Neuronal stem cell (in vitro differentiated cells): ENCODE results near the gene NFIB.

Experiments
- DNase-seq: peaks from one replicate; pipeline ENCODE4 v3.0.0-alpha.2; 2013; ENCODE audit warnings: low spot score
- H2AFZ ChIP-seq: one replicate; pipeline ENCODE4 v1.6.1; 2013; ENCODE audit warnings: mild to moderate bottlenecking, low read length, inconsistent platforms
- H2AK5ac ChIP-seq: 2 replicates; pipeline ENCODE4 v1.6.1; 2013; ENCODE audit warnings: low read depth, mild to moderate bottlenecking, inconsistent platforms, low read length, moderate library complexity, mixed read lengths
- H2BK120ac ChIP-seq: 2 replicates; pipeline ENCODE4 v1.6.1; 2013; ENCODE audit warnings: low read depth, mild to moderate bottlenecking, inconsistent platforms, low read length, moderate library complexity, mixed read lengths
- H2BK12ac ChIP-seq: one replicate; pipeline ENCODE4 v1.6.1; 2013; ENCODE audit warnings: low read length, inconsistent platforms
- H2BK15ac ChIP-seq: 2 replicates; pipeline ENCODE4 v1.6.1; 2013; ENCODE audit warnings: mild to moderate bottlenecking, low read length, inconsistent platforms, mixed read lengths
- H2BK5ac ChIP-seq: one replicate; pipeline ENCODE4 v1.6.1; 2013; ENCODE audit warnings: inconsistent platforms, mild to moderate bottlenecking, low read length, moderate library complexity
- H3K14ac ChIP-seq: one replicate; pipeline ENCODE4 v1.6.1; 2013; ENCODE audit warnings: low read length, inconsistent platforms
- H3K18ac ChIP-seq: 2 replicates; pipeline ENCODE4 v1.6.1; 2013; ENCODE audit warnings: low read length, inconsistent platforms
- H3K23ac ChIP-seq: 2 replicates; pipeline ENCODE4 v1.6.1; 2013; ENCODE audit warnings: low read depth, mild to moderate bottlenecking, mixed read lengths, low read length, inconsistent platforms; ENCODE audit not compliant: poor library complexity
- H3K27ac ChIP-seq: replicated peaks from 3 replicates; pipeline ENCODE4 v1.5.1; 2013; ENCODE audit warnings: low read length, inconsistent platforms
- H3K27me3 ChIP-seq, 3 experiments: 2 replicates each; pipeline ENCODE4 v1.6.1; 2013; ENCODE audit warnings: low read length in 3 of 3, mild to moderate bottlenecking in 2 of 3, inconsistent platforms in 1 of 3, low read depth in 1 of 3, mixed read lengths in 1 of 3, moderate library complexity in 1 of 3; ENCODE audit not compliant: control insufficient read depth in 3 of 3, insufficient read depth in 3 of 3
- H3K36me3 ChIP-seq, 2 donors: replicated peaks in 1 of 2; 2 replicates each; pipeline ENCODE4 v1.6.1; 2013; ENCODE audit warnings: low read length in 2 of 2; ENCODE audit not compliant: control insufficient read depth in 2 of 2, insufficient read depth in 2 of 2
- H3K4ac ChIP-seq: 2 replicates; pipeline ENCODE4 v1.6.1; 2013; ENCODE audit warnings: inconsistent platforms, mild to moderate bottlenecking, low read length, moderate library complexity
- H3K4me1 ChIP-seq, 2 donors: 1 replicate in 1 of 2; 2 replicates in 1 of 2; pipeline ENCODE4 v1.6.1; 2013; ENCODE audit warnings: low read length in 2 of 2, low read depth in 1 of 2; ENCODE audit not compliant: control insufficient read depth in 2 of 2, insufficient read depth in 1 of 2
- H3K4me2 ChIP-seq: one replicate; pipeline ENCODE4 v1.6.1; 2013; ENCODE audit warnings: mild to moderate bottlenecking, low read length, inconsistent platforms; ENCODE audit not compliant: insufficient read depth, poor library complexity, severe bottlenecking
- H3K4me3 ChIP-seq, 2 donors: 2 replicates each; pipeline ENCODE4 v1.5.1; 2013; ENCODE audit warnings: low read length in 2 of 2, mild to moderate bottlenecking in 2 of 2, inconsistent platforms in 1 of 2, moderate library complexity in 1 of 2
- H3K79me1 ChIP-seq: one replicate; pipeline ENCODE4 v1.6.1; 2013; ENCODE audit warnings: low read depth, mild to moderate bottlenecking, inconsistent platforms, low read length, moderate library complexity
- H3K9ac ChIP-seq: one replicate; pipeline ENCODE4 v1.6.1; 2013; ENCODE audit warnings: mild to moderate bottlenecking, low read depth, low read length, inconsistent platforms; ENCODE audit not compliant: poor library complexity
- H3K9me3 ChIP-seq, 2 donors: replicated peaks in 1 of 2; 2 replicates each; pipeline versions ENCODE3 to v1.6.1; 2013; ENCODE audit warnings: low read length in 2 of 2, mild to moderate bottlenecking in 2 of 2, inconsistent platforms in 1 of 2, low read depth in 1 of 2, mixed read lengths in 1 of 2, moderate library complexity in 1 of 2; ENCODE audit not compliant: control insufficient read depth in 2 of 2, insufficient read depth in 1 of 2
- H4K8ac ChIP-seq: one replicate; pipeline ENCODE4 v1.6.1; 2013; ENCODE audit warnings: low read depth, mild to moderate bottlenecking, inconsistent platforms, low read length, moderate library complexity
- H4K91ac ChIP-seq: one replicate; pipeline ENCODE4 v1.6.1; 2013; ENCODE audit warnings: low read length, low read depth, mild to moderate bottlenecking, inconsistent platforms; ENCODE audit not compliant: poor library complexity
- WGBS, 2 donors: extraction: QIAGEN DNeasy Blood & Tissue Kit; methylation state at CpG; one replicate each; pipeline ENCODE4 v1.1.7; 2013; ENCODE audit warnings: missing lambda C conversion rate in 2 of 2, mixed read lengths in 1 of 2; ENCODE audit not compliant: insufficient read length in 2 of 2, insufficient replicate concordance in 1 of 2; ENCODE audit errors: extremely low coverage in 2 of 2; 5-methylcytosine and 5-hydroxymethylcytosine counted together

Gene NFIB

DNA sequence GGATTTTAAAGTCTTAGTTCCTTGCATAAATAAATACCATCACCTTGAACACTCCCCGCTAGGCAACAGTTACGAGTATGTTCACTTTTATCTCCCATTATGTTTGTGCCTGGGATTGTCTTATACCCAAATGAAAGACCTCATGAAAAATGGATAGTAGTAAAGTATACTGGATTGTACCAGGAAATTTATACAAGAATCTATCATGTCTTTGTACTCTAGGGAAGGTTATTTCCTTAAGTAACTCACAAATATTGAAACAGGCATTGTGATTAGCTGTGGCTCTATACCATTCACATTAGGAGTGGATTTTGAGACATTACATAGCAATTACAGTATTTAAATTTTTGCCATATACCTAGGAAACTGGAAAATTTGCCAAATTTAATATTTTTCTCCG, 24.0 kb downstream of the NFIB start:
- H3K14ac ChIP-seq = no peak overlapping the region
- no peak overlapping the region for H3K23ac ChIP-seq
- no peak overlapping the region for H4K8ac ChIP-seq
- no peak overlapping the region for H3K27ac ChIP-seq
- no peak overlapping the region for H2BK120ac ChIP-seq
- no peak for DNase-seq
- no peak overlapping the region for H3K9ac ChIP-seq
- WGBS, 2 donors = no CpG with 5 or more reads among the region's 3 CpGs
- no peak overlapping the region for H3K4ac ChIP-seq
- no peak overlapping the region for H2AK5ac ChIP-seq
- no peak overlapping the region for H2AFZ ChIP-seq
- H3K4me3 ChIP-seq = no peak overlapping the region
- H3K9me3 ChIP-seq = no peaks in the 10 kb centered on the region
- H3K27me3 ChIP-seq = no peaks in the 10 kb centered on the region
- no peak overlapping the region for H3K4me2 ChIP-seq
- no peaks in the 10 kb centered on the region for H3K79me1 ChIP-seq
- no peak overlapping the region for H2BK12ac ChIP-seq
- H3K18ac ChIP-seq = no peak overlapping the region
- H2BK15ac ChIP-seq = no peak overlapping the region
- no peak overlapping the region for H4K91ac ChIP-seq
- no peaks in the 10 kb centered on the region for H3K36me3 ChIP-seq
- H2BK5ac ChIP-seq = no peak overlapping the region
- no peaks in the 10 kb centered on the region for H3K4me1 ChIP-seq

DNA sequence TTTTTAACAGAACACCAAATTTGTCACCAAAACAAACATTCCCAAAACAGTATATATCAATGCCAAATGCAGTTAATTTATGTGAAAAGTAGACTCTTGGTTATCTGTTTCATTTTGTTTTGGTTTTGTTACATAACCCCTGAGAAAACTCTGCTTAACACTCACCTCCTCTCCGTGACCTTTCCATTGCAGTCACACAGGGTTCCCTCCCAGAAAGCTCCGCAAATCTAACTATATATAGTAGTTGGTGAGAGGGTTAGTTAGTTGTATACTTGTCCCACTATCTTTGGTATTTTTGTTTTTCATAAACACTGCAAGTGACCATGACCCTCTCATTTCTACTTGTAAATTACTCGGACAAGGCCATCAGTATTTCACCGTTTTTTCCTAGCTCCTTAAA, 25.5 kb downstream of the NFIB start:
- no peak overlapping the region for H3K14ac ChIP-seq
- H2BK15ac ChIP-seq = no peak overlapping the region
- no CpG with 5 or more reads among the region's 4 CpGs for WGBS, 2 donors

DNA sequence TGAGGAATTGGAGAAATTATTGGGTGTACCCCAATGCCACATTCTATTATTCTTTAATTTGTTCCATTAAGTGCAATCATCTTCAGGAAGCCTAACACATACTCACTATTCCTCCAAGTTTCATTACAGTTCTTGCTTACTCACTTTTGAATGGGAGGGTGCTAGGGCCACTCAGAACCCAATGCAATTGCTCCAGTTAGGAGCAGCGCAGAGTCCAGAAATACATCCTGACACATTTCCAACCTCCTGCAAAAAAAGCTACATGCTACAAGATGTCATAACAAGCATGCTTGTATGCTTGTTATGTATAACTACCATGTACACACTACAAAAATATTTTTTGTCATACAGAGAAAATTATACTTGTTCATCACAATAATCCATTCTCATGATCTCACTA, 27.8 kb downstream of the NFIB start:
- Histone ChIP-seq H3K4me2 (no peak overlapping the region), H2BK12ac (no peak overlapping the region), H3K27me3 (no peaks in the 10 kb centered on the region), H2BK5ac (no peak overlapping the region), H3K27ac (no peak overlapping the region), H2AFZ (no peak overlapping the region), H3K14ac (no peak overlapping the region), H2BK15ac (no peak overlapping the region), H3K4ac (no peak overlapping the region), H3K79me1 (no peaks in the 10 kb centered on the region), H4K91ac (no peak overlapping the region), H3K4me3 (no peak overlapping the region), H3K36me3 (no peaks in the 10 kb centered on the region), H3K9me3 (no peaks in the 10 kb centered on the region), H2BK120ac (no peak overlapping the region), H3K9ac (no peak overlapping the region), H3K4me1 (peaks cover 0 to 4% of the 10 kb centered on the region in 2 donors), H3K23ac (no peak overlapping the region), H4K8ac (no peak overlapping the region), H3K18ac (no peak overlapping the region), H2AK5ac (no peak overlapping the region)
- WGBS, 2 donors = no CpG with 5 or more reads among the region's 1 CpG
- DNase-seq = no peak

More for the DNA sequence above, 25.5 kb downstream of the NFIB start:
- Histone ChIP-seq H3K4ac (no peak overlapping the region), H3K4me3 (no peak overlapping the region), H3K9me3 (no peaks in the 10 kb centered on the region), H3K4me1 (peaks cover 0 to under 1% of the 10 kb centered on the region in 2 donors), H3K27ac (no peak overlapping the region), H4K8ac (no peak overlapping the region), H3K36me3 (no peaks in the 10 kb centered on the region), H3K18ac (no peak overlapping the region), H2BK5ac (no peak overlapping the region), H2AK5ac (no peak overlapping the region), H2BK120ac (no peak overlapping the region), H2AFZ (no peak overlapping the region), H3K27me3 (no peaks in the 10 kb centered on the region), H3K9ac (no peak overlapping the region), H3K4me2 (no peak overlapping the region), H4K91ac (no peak overlapping the region), H2BK12ac (no peak overlapping the region), H3K23ac (no peak overlapping the region), H3K79me1 (no peaks in the 10 kb centered on the region)
- DNase-seq = no peak

DNA sequence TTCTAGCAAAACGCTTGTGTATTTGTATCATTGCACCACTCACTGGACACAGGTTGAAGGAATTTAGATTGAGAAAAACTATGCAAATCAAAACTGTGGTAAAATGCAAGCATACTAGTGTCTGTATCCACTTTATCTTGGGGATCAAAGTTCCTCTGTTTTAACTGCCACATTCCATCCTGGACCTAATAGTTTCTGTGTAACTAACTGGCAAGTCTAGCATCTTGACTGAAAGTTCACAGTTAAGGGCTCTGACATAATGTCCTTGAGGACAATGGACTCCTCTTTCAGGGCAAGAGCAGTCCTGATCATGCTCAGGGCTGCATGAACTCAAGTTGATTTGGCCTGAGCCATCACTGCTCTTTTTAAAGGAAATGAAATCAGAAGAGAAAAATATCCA, 30.7 kb downstream of the NFIB start:
- no peak overlapping the region for H3K4me3 ChIP-seq
- no peak overlapping the region for H2AK5ac ChIP-seq
- H3K27me3 ChIP-seq = no peaks in the 10 kb centered on the region
- H2BK120ac ChIP-seq = no peak overlapping the region
- H3K23ac ChIP-seq = no peak overlapping the region
- H3K9ac ChIP-seq = no peak overlapping the region
- no peaks in the 10 kb centered on the region for H3K36me3 ChIP-seq
- H3K27ac ChIP-seq = no peak overlapping the region
- no peaks in the 10 kb centered on the region for H3K79me1 ChIP-seq
- no peaks in the 10 kb centered on the region for H3K9me3 ChIP-seq
- no peak overlapping the region for H4K91ac ChIP-seq
- H2BK5ac ChIP-seq = no peak overlapping the region
- DNase-seq = no peak
- H2BK12ac ChIP-seq = no peak overlapping the region
- no peak overlapping the region for H4K8ac ChIP-seq
- WGBS, 2 donors = no CpG with 5 or more reads among the region's 1 CpG
- H2AFZ ChIP-seq = no peak overlapping the region
- H2BK15ac ChIP-seq = no peak overlapping the region
- no peak overlapping the region for H3K4me2 ChIP-seq
- H3K14ac ChIP-seq = no peak overlapping the region
- no peak overlapping the region for H3K4ac ChIP-seq
- H3K18ac ChIP-seq = no peak overlapping the region
- H3K4me1 ChIP-seq = peaks cover 0 to 4% of the 10 kb centered on the region in 2 donors
